HUDEP-2 (cell line): ENCODE results near the gene MCL1.

ENCODE experiments used
- DNase-seq, 76 experiments: peaks; one replicate each; lab custom pipeline; 2025; ENCODE audit not compliant: unreplicated experiment in 76 of 76; lab: John Stamatoyannopoulos, UW

The MCL1 gene

GRCh38 chr1:150546294-150546937 lies 33.0 kb downstream of the MCL1 start:
- no peak for DNase-seq

- peak in 34 of 76 experiments; percentile 4 to 66 (median 26) for DNase-seq
Observed at GRCh38 chr1:150545486-150546032, 33.9 kb downstream of the MCL1 start.

- no peak for DNase-seq
Observed at GRCh38 chr1:150544204-150544603, 35.2 kb downstream of the MCL1 start.

GRCh38 chr1:150543500-150544143 lies 35.8 kb downstream of the MCL1 start:
- no peak for DNase-seq

- DNase-seq = no peak
Observed at GRCh38 chr1:150537732-150538684, 41.4 kb downstream of the MCL1 start.

GRCh38 chr1:150536836-150537731 lies 42.3 kb downstream of the MCL1 start:
- no peak for DNase-seq

GRCh38 chr1:150535511-150536287 lies 43.7 kb downstream of the MCL1 start:
- DNase-seq = no peak

GRCh38 chr1:150534002-150534401 lies 45.4 kb downstream of the MCL1 start:
- no peak for DNase-seq

GRCh38 chr1:150532860-150533259 lies 46.5 kb downstream of the MCL1 start:
- no peak for DNase-seq

GRCh38 chr1:150530491-150531159 lies 48.8 kb downstream of the MCL1 start:
- DNase-seq = no peak

- DNase-seq = peak in 2 of 76 experiments; percentile 7 to 22
Observed at GRCh38 chr1:150529017-150529416, 50.4 kb downstream of the MCL1 start.

- DNase-seq = no peak
Observed at GRCh38 chr1:150528196-150528595, 51.2 kb downstream of the MCL1 start.

GRCh38 chr1:150525348-150525747 lies 54.1 kb downstream of the MCL1 start:
- DNase-seq = no peak
